GM18870 (cell line): ENCODE measurements around the gene THEMIS.
"Not testable (repeated sequence)": the region's sequence is repeated elsewhere in the genome, so short reads cannot be mapped to it uniquely, and the experiment has no call there.

Experiments
- ATAC-seq: cut with Tn5 transposase; IDR thresholded peaks from one replicate; pipeline ENCODE4 v1.9.1; 2021; ENCODE audit warnings: moderate library complexity; ENCODE audit not compliant: unreplicated experiment

The THEMIS gene

DNA sequence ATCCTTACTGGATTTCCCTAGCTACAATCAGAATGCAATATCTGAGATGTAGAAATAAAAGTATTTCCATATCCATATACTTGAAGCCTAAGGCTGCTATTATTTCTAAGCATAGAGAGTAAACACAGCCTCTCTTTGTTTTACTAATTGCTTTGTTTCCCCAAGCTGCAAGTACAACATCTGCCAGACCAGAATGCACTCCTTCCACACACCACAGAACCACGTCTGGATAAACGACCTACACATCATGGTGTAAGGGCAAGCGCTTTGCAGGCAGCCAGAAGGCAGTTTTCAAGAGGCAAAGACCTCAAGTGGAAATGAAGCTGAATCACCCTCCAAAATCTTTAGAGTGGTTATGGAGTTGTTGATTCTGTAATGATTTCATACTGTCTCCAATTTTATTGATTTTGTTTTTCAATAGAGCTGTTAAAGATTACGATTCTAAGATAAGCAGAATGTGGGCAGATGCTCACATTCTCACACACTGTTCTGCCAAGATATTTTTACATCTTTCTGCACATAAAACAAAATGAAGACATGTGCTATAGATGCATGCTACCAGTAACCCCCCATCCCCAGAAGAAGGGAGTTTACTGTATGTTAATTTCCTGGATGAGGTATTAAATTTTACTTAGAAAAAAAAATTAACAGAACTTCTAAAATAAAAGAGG lies 88.8 kb downstream of the THEMIS start:
- ATAC-seq: no peak

DNA sequence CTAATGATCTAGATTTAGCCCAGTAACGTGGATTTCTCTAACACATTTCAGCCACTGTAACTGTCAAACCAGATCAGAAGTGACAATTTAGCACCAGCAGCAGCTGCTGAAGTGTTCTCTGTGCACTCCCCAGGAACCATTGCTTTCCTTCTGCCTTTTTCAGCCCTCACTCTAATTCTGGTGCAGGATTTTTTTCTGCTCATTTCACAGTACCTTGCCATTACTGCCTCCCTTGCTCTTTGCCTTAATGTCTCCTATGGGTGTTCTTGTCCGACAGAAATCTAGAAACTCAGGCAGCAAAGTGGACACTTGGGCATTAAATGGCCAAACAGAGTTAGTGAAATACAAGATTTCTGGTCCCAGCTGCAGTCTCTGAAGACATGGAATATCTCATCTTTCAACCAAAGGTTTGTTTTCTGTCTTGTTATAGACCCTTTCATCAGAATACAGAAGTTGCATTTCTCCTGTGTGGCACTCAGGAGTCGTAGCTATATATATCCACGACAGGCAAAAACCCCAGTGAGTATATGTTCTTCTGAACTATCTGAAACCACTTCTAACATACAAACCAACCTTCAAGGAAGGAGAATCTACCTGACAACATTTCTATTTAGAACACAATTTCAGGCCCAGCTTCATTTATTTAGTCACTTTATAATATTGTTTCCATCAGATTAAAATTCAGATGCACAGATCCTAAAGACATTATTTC lies 92.9 kb downstream of the THEMIS start:
- ATAC-seq: no peak

DNA sequence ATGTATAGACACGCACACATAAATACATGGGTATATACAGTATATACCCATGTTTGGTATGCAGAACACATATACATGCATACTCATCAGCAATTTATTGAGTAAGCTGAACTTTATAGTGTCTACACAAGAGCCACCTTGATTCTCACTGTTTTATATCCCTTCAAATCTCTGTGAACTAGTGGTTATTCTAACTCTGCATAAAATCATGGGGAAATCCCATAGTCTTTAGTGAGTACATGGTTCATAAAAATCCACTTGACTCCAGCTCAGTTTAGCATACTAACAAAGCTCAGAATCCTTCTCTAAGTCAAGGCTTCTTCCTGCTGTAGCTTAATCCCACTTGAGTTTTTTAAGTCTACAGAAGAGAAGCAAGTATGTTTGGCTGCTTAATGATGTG lies 104.1 kb downstream of the THEMIS start:
- ATAC-seq: no peak

DNA sequence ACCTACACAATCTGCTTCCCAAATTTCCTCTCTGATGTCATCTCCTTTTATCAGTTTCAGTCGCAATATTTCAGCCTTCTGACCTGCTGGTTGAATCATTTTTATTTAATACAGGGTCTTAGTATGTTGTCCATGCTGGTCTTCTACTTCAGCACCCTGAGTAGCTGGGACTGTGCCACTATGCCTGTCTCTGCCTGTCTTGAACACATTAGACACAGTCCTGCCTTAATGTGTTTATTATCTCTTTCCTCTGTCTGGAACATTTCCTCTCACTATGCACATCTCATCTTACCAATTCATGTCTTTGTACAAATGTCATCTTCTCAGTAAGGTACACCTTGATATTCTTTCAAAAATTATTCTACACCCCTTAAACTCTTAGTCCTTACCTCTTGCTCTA lies 106.5 kb downstream of the THEMIS start:
- no peak for ATAC-seq

DNA sequence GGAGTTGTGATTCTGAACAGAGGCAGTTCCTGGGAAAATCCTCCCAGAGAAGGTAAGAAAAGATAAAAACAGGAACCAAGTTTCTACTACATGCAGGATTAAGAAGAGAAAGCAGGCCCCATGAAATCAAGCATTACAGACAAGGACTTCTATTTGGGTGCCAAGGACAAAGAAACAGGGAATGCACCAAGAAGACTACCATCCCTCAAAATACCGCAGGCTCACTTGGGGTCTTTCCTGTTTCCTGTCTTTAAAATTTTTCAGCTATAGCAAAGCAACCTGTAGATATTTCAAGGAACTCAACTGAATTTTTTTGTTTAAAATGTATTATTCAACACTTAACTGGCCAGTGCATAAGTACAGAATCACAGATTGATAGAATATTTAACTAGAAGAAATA lies 107.5 kb downstream of the THEMIS start:
- ATAC-seq: no peak

DNA sequence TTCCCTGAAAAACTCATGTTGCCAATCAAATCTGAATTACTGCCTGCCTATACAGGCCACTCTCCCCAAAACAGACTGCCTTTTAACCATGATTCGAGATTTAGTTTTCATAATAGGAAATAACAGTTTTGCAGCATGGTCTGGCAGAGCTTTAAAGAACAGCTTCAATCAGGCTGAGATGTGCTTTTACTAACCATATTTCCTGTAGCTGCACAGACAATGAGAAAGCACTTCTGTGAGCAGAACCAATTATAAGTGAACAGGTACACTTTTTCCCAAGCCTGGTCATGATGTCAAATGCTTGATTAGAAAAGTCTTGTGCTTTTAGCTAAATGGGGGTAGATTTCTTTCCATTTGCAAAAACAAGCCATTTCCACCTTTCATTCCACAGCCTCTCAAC lies 108.2 kb downstream of the THEMIS start:
- no peak for ATAC-seq

DNA sequence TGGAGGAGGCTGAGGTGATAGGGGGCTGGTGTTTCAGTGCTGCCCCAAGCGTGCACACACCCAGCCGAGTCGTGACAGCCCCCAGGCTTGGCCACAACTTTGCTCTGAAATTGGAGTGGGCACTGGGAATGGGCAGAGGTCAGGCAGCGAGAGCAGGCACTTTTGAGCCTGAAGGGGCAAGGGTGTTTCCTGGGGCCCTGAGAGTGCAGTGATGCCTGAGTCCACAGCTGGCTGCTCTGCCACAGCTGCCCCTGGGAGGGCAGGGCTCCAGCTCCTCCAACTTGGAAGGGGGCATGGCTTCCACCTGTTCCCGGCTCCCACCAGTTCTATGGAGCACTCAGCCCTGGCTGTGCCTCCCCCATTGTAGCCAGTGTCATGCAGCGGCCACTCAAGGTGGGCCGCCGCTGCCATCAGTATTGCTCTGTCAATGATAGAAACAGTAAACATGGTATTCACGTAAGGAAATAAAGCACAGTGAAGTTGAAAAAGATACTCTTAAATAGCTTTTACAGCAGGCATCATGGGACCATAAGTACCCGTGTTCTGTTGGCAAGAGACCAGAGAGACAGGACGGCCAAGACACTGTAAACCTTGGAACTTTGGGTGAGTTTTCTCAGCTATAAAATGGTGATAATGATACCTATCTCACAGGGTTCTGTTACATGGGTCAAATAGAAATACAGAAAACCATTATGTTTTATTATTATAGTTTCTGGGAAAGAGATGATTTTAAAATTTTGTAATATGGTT lies 108.9 kb downstream of the THEMIS start:
- ATAC-seq: no peak

DNA sequence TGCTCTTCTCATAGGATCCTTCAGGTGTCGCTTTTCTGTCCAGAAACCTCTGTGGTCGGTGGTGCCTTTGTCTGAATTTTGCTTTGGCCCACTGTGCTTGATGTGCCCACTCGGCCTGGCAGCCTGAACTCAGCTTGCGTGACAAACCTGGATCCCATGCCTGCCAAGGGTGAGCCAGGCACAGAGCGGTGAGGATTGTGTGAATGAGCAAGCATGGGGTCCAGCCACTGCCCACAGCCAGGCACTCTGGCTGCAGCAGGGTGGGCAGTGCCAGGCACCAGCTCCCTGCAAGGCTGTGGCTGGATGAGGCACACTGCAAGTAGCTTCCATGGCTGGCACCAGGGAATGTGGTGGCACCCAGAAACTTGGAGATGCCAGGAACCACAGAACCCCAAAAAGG lies 110.3 kb downstream of the THEMIS start:
- ATAC-seq: no peak

DNA sequence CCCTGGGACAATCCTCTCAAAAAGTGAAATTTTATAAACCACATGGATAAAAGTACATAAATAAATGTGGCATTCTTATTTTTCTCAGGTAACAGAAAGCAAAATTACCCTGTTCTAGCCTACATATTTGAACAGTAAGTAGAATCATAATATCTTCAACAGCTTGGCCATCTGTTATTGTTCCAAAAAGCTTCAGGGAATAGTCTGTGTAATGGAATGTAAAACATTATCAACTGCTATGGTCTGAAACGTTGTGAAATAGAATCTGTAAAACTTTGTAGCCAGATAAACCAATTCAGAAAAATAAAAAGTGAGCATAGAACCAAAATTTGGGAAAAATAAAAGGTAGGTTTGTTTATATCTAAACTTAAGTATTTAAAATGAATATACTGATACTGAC lies 114.7 kb downstream of the THEMIS start:
- no peak for ATAC-seq

DNA sequence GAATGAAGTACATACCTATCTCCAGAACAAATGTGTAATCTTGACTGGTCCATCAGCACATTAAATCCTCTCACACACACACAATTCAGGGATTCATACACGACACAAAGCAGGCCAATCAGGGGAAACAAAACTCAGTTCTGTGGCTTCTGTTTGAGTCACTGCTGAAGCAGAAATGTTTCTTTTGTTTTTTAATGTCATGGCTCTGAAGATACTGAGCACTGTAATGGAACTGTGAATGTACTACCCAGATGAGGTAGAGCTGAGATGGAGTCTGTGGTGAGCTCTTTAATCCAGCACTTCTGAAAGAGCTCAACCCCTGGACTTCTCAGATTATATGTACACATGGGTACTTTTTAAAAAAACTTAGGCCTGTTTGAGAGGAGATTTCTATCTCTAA lies 116.4 kb downstream of the THEMIS start:
- no peak for ATAC-seq

DNA sequence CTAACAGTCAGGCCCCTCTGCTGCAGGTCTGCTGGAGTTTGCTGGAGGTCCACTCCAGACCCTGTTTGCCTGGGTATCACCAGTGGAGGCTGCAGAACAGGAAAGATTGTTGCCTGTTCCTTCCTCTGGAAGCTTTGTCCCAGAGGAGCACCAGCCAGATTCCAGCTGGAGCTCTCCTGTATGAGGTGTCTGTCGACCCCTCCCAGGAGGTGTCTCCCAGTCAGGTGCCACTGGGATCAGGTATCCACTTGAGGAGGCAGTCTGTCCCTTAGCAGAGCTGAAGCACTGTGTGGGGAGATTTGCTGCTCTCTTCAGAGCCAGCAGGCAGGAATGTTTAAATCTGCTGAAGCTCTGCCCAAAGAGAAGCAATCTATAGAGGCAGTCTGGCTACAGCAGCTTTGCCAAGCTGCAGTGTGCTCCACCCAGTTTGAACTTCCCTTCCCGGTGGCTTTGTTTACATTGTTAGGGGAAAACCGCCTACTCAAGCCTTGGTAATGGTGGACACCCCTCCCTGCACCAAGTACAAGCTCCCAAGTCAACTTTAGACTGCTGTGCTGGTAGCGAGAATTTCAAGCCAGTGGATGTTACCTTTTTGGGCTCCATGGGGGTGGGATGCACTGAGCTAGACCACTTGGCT lies 119.1 kb downstream of the THEMIS start:
- not testable (repeated sequence) for ATAC-seq

DNA sequence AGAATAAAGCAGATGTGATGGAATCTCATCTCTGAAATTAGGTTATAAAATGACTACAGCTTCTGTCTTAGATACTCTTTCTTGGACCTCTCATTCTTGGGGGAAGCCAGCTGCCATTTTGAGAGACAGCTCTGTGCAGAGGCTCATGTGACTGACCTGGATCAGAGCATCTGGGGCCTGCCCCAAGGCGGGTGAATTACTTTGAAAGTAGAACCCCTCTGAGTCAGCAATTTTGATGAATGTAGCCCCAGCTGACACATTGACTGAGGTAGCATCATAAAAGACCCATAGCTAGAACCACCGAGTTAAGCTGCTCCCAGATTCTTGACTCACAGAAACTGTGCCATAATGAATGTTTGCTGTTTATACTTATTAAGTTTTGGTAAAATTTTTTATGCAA lies 124.5 kb downstream of the THEMIS start:
- no peak for ATAC-seq

DNA sequence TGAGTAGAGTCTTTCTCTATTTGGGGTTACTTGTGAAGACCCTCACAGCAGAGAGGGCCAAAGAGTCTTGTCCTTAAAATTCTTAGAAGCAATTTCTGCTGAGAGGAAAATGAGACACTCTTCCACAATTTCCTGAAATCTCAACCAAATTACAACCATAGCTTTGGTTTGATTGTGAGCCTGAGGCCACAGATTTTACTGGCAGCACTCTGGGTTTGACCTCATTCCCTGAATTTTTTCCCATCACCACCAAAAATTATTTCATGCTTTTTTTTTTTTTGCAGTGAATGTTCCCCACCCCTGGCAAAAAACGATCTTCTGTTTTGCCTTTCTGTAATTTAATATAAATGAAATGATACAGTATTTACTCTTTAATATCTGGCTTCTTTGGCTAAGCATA lies 125.5 kb downstream of the THEMIS start:
- ATAC-seq: no peak

DNA sequence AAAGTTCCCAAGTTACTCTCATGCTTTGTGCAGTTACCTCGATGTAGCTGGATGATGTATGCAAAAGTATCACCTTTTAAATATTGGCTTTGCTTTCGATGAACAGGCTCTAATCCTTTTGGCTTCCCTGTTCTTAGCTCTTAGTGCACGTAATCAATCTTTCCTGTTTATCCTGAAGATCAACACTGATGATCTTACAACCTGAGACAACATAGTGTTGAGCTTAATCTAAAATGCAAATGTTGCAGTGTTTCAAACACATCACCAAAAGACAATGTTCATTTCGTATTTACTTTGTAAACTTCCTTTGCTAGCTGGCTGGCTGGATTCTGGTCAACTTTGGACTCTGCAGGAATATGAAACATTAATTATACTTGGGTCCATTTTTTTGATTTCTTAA lies 132.1 kb downstream of the THEMIS start:
- no peak for ATAC-seq

DNA sequence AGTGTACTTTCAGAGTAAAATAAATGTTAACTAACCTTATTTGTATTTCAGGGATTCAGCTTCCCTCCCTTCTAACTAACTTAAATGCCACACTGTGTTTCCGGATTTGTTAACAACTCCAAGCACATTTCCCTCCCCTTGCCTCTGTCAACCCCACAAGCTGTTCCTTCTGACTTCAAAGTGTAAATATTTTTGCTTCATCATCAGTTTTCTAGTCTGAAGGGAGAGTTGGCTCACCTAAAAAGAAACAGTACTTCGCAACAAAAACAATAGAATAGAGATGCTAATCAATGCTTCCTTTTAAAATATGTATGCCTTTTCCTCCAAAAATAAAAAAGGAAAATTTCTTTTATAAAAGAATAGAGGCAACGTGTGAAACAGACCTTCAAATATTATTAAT lies 132.6 kb downstream of the THEMIS start:
- no peak for ATAC-seq

DNA sequence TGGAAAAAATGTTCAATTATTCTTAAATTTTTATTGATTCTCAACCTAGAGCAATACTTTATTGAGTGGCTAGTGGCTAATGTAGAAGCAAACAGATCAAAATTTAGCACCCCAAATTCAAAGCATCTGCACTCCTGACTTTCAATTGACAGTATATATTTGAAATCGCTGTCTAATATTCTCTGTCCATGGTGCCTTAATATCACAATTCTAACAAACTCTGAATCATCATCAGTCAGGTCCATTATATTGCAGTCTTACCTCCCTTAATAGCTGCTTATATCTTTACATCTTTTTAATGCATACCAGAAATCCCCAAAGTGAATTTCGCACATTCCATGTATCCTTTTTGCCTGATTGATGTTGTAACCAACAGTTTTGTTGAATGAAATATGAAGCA lies 134.9 kb downstream of the THEMIS start:
- ATAC-seq: no peak

DNA sequence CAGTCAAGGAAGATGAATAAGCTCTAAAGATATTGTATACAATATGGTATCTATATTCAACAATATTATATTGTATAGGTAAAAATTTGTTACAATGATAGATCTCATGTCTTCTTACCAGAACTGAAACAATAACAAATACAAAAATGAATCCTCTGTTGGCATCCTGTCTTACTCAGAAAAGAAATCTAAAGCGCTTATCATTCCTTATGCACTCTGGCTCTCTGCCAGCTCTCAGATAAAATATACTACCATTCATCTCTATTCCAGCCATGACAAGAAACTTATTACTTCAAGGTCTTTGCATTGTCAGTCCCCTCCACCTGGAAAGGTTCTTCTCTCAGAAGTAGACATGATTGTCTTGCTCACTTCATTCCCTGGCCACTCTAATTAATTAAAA lies 138.6 kb downstream of the THEMIS start:
- no peak for ATAC-seq

DNA sequence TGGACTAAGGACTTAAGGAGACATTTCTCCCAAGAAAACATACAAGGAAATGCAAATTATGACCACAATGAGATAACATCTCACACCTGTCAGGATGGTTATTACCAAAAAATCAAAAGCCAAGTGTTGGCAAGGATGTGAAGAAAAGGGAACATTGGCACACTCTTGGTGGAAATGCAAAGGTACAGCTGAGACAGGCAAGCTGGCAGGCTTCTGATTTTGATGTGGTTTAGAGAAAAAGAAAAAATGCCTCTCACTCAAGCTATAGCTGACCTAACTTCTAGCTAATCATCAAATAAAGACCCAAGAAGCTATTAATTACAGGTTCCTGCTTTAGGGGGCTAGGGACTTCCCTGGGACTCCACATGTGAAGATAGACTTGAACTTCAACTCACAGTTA lies 139.8 kb downstream of the THEMIS start:
- ATAC-seq: no peak

DNA sequence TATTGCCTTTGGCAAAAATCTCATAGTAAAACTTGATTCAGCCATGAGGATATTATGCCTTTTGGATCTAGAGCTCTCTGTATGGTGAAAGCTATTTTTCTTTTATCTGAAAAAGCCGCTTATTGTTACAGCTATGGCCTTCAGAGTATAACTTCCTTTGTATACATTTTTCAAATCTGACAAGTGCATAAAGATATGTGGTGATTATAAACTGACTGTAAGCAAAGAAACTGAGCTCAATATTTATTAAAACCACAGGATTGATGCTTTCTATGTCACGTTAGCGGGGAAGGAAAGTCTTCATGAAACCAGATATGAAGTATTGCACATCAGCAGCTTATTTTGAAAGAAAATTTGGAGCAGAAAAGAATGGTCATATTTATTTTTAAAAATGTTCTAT lies 151.8 kb downstream of the THEMIS start:
- ATAC-seq: no peak

DNA sequence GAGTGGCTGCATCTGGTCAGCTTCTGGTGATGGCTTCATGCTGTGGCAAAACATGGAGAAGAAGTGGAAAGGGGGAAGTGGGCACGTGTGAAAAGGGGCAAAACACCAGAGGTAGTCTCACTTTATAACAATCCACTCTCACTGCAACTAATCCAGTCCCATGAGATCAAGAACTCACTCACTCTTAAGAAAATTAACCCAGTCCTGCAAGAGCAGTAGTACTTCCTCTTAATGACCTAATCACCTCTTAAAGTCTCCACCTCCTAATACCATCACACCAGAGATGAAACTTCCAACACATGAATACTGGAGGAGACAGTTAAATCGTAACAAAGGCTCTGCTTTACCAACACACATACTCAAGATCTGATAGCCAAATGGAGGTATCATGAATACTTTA lies 152.6 kb downstream of the THEMIS start:
- peak; percentile 50 for ATAC-seq

DNA sequence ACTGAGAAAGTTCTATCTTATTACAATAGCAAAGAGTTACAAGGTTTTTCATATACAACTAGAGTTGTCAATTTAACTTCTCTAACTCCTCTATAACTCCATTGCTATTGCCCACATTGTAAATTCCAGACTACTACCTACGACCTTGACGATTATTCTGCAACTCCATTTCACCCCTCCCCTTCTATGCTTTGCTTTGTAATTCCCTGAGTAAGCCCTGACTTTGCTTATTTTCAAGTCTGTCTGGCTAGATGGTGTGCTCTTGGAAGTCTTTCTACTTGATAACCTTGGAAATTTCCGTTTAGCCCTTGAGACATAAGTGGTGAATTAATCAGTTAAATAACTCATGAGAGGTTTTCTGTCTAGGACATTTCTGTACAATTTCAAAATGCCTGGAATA lies 162.4 kb downstream of the THEMIS start:
- no peak for ATAC-seq

DNA sequence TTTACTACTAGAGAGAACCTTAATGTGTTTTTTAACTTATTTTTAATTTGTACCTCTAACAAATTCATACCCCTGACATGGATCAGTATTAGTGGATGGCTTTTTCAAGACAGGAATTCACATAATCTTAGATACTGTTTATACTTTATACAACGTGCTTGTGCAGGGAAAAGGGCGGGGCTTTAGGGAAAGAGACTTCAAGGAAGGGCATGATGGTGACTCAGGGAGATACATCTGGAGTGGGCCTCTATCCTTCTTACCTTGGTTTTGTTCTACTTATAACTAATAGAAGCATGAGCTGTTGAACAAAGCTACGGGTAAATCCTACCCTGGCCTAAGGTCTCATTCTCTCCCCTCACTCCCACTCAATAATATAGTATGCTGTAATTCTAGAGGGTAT lies 163.1 kb downstream of the THEMIS start:
- ATAC-seq: no peak
